HG03095 (cell line): Measurements from ENCODE around the gene UBE2E2.
"Not testable (repeated sequence)": the region's sequence is repeated elsewhere in the genome, so short reads cannot be mapped to it uniquely, and the experiment has no call there.

Experiments used
- ATAC-seq: cut with Tn5 transposase; IDR thresholded peaks from one replicate; pipeline ENCODE4 v1.9.1; 2021; ENCODE audit warnings: moderate library complexity; ENCODE audit not compliant: unreplicated experiment

Gene UBE2E2

GRCh38 chr3:23202921-23203707 is at the start of gene UBE2E2:
UBE2E2 (plus strand) TSS chr3:23203327.
- ATAC-seq: peak; percentile 66

GRCh38 chr3:23153436-23153835 is 49.7 kb upstream of the UBE2E2 start:
- ATAC-seq: no peak

- no peak for ATAC-seq
These were observed 45.8 kb upstream of the UBE2E2 start for GRCh38 chr3:23157331-23157730.

- ATAC-seq: no peak
These were observed 43.2 kb upstream of the UBE2E2 start for GRCh38 chr3:23159929-23160328.

- no peak for ATAC-seq
These were observed 41.8 kb upstream of the UBE2E2 start for GRCh38 chr3:23161308-23161707.

GRCh38 chr3:23161896-23162570 is 41.1 kb upstream of the UBE2E2 start:
- peak; percentile 60 for ATAC-seq

- peak; percentile 65 for ATAC-seq
These were observed 40.2 kb upstream of the UBE2E2 start for GRCh38 chr3:23162934-23163333.

GRCh38 chr3:23164746-23165145 is 38.4 kb upstream of the UBE2E2 start:
- no peak for ATAC-seq

GRCh38 chr3:23165571-23165970 is 37.6 kb upstream of the UBE2E2 start:
- no peak for ATAC-seq

- no peak for ATAC-seq
These were observed 36.9 kb upstream of the UBE2E2 start for GRCh38 chr3:23166276-23166675.

GRCh38 chr3:23166845-23167244 is 36.3 kb upstream of the UBE2E2 start:
- ATAC-seq: no peak

GRCh38 chr3:23169551-23169950 is 33.6 kb upstream of the UBE2E2 start:
- no peak for ATAC-seq

GRCh38 chr3:23170291-23170690 is 32.8 kb upstream of the UBE2E2 start:
- no peak for ATAC-seq

GRCh38 chr3:23172059-23172458 is 31.1 kb upstream of the UBE2E2 start:
- ATAC-seq: no peak

- ATAC-seq: no peak
These were observed 28.6 kb upstream of the UBE2E2 start for GRCh38 chr3:23174426-23175039.

- no peak for ATAC-seq
These were observed 27.6 kb upstream of the UBE2E2 start for GRCh38 chr3:23175341-23176083.

GRCh38 chr3:23176839-23177238 is 26.3 kb upstream of the UBE2E2 start:
- not testable (repeated sequence) for ATAC-seq

- no peak for ATAC-seq
These were observed 20.1 kb upstream of the UBE2E2 start for GRCh38 chr3:23182996-23183513.

GRCh38 chr3:23183731-23184130 is 19.4 kb upstream of the UBE2E2 start:
- no peak for ATAC-seq

- ATAC-seq: no peak
These were observed 17.3 kb upstream of the UBE2E2 start for GRCh38 chr3:23185861-23186260.

- no peak for ATAC-seq
These were observed 13.9 kb upstream of the UBE2E2 start for GRCh38 chr3:23189187-23189586.
